ENCODE results near the gene SLC49A4.

GRCh38 chr3:122767540-122768372, 27.1 kb upstream of the SLC49A4 start:
- TF ChIP-seq CTCF (IDR thresholded peaks at IDR 0.05; ENCODE audit: insufficient read depth, low read depth, low read length), result no peak
- TF ChIP-seq EZH2 (IDR thresholded peaks at IDR 0.05; ENCODE audit: insufficient read depth, low read length), result no peak
